Trophoblast cell (in vitro differentiated cells and primary cell): ENCODE results near the gene ZNF423.
A peak's percentile ranks its signal among the peaks of the same experiment; 100 is the strongest.

Source experiments
- DNase-seq, 2 donors: peaks; one replicate each; pipeline ENCODE4 v3.0.0-alpha.2; 2016
- H2AFZ ChIP-seq: 2 replicates; pipeline ENCODE4 v1.6.1; 2013; ENCODE audit warnings: low read length, moderate library complexity, mild to moderate bottlenecking; ENCODE audit not compliant: insufficient read depth, poor library complexity
- H2AK5ac ChIP-seq: 2 replicates; pipeline ENCODE4 v1.6.1; 2013; ENCODE audit warnings: mild to moderate bottlenecking, low read length
- H2BK120ac ChIP-seq: 2 replicates; pipeline ENCODE4 v1.6.1; 2013; ENCODE audit warnings: low read length, mild to moderate bottlenecking, moderate library complexity; ENCODE audit not compliant: insufficient read depth, poor library complexity
- H2BK12ac ChIP-seq: 2 replicates; pipeline ENCODE4 v1.6.1; 2013; ENCODE audit warnings: mild to moderate bottlenecking, low read length, moderate library complexity
- H2BK5ac ChIP-seq: 2 replicates; pipeline ENCODE4 v1.6.1; 2013; ENCODE audit warnings: low read length, low read depth, moderate library complexity, mild to moderate bottlenecking; ENCODE audit not compliant: poor library complexity
- H3K14ac ChIP-seq: 2 replicates; pipeline ENCODE4 v1.6.1; 2013; ENCODE audit warnings: mild to moderate bottlenecking, low read length
- H3K18ac ChIP-seq: 2 replicates; pipeline ENCODE4 v1.6.1; 2013; ENCODE audit warnings: mild to moderate bottlenecking, low read length
- H3K23ac ChIP-seq: 2 replicates; pipeline ENCODE4 v1.6.1; 2013; ENCODE audit warnings: low read length
- H3K27ac ChIP-seq: 2 replicates; pipeline ENCODE4 v1.5.1; 2013; ENCODE audit warnings: low read depth, mild to moderate bottlenecking, inconsistent platforms, low read length, moderate library complexity
- H3K27me3 ChIP-seq: 2 replicates; pipeline ENCODE4 v1.6.1; 2013; ENCODE audit warnings: inconsistent platforms, mild to moderate bottlenecking, low read length, moderate library complexity; ENCODE audit not compliant: insufficient read depth
- H3K36me3 ChIP-seq, 2 experiments: 1 replicate in 1 of 2; 2 replicates in 1 of 2; pipeline ENCODE4 v1.6.1; 2013; ENCODE audit warnings: low read length in 2 of 2, mild to moderate bottlenecking in 2 of 2, moderate library complexity in 1 of 2; ENCODE audit not compliant: insufficient read depth in 2 of 2, control insufficient read depth in 1 of 2
- H3K4ac ChIP-seq: 2 replicates; pipeline ENCODE4 v1.6.1; 2013; ENCODE audit warnings: low read depth, mild to moderate bottlenecking, low read length, moderate library complexity
- H3K4me1 ChIP-seq, 2 experiments: 1 replicate in 1 of 2; 2 replicates in 1 of 2; pipeline ENCODE4 v1.6.1; 2013; ENCODE audit warnings: low read length in 2 of 2, mild to moderate bottlenecking in 2 of 2, moderate library complexity in 1 of 2; ENCODE audit not compliant: insufficient read depth in 2 of 2, control insufficient read depth in 1 of 2
- H3K4me2 ChIP-seq: 2 replicates; pipeline ENCODE4 v1.6.1; 2013; ENCODE audit warnings: inconsistent platforms, mild to moderate bottlenecking, low read length, moderate library complexity
- H3K4me3 ChIP-seq: 2 replicates; pipeline ENCODE4 v1.5.1; 2013; ENCODE audit warnings: mild to moderate bottlenecking, low read depth, low read length, inconsistent platforms
- H3K79me1 ChIP-seq: one replicate; pipeline ENCODE4 v1.6.1; 2013; ENCODE audit warnings: low read length
- H3K79me2 ChIP-seq: 2 replicates; pipeline ENCODE4 v1.6.1; 2013; ENCODE audit warnings: low read length, mild to moderate bottlenecking; ENCODE audit not compliant: control insufficient read depth, insufficient read depth, poor library complexity
- H3K9ac ChIP-seq: 2 replicates; pipeline ENCODE4 v1.6.1; 2013; ENCODE audit warnings: mild to moderate bottlenecking, low read length
- H3K9me3 ChIP-seq: 2 replicates; pipeline ENCODE4 v1.6.1; 2013; ENCODE audit warnings: low read depth, mild to moderate bottlenecking, control low read depth, inconsistent platforms, low read length; ENCODE audit not compliant: insufficient read depth
- H4K12ac ChIP-seq: 2 replicates; pipeline ENCODE4 v1.6.1; 2013; ENCODE audit warnings: low read depth, mild to moderate bottlenecking, low read length, moderate library complexity
- H4K8ac ChIP-seq: 2 replicates; pipeline ENCODE4 v1.6.1; 2013; ENCODE audit warnings: low read depth, mild to moderate bottlenecking, low read length, moderate library complexity
- H4K91ac ChIP-seq: one replicate; pipeline ENCODE4 v1.6.1; 2013; ENCODE audit warnings: low read depth, mild to moderate bottlenecking, low read length, moderate library complexity
- WGBS: extraction: QIAGEN DNeasy Blood & Tissue Kit; methylation state at CpG from one replicate; pipeline ENCODE4 v1.1.7; 2013; ENCODE audit warnings: missing lambda C conversion rate; ENCODE audit not compliant: insufficient read length, insufficient coverage; ENCODE audit errors: extremely low coverage; 5-methylcytosine and 5-hydroxymethylcytosine counted together

The ZNF423 gene

GRCh38 chr16:49599281-49599680 lies 256.6 kb downstream of the ZNF423 start:
- H3K27ac ChIP-seq, result no peak overlapping the region
- H3K4me3 ChIP-seq, result no peak overlapping the region
- H2AK5ac ChIP-seq, result no peak overlapping the region
- H3K79me2 ChIP-seq, result no peaks in the 10 kb centered on the region
- no peaks in the 10 kb centered on the region for H3K27me3 ChIP-seq
- no peak overlapping the region for H2BK5ac ChIP-seq
- no peaks in the 10 kb centered on the region for H3K79me1 ChIP-seq
- H3K36me3 ChIP-seq, result no peaks in the 10 kb centered on the region
- H2BK12ac ChIP-seq, result no peak overlapping the region
- H3K4me2 ChIP-seq, result no peak overlapping the region
- DNase-seq, result no peak
- no peak overlapping the region for H2BK120ac ChIP-seq
- peaks cover 0 to 6% of the 10 kb centered on the region in 2 experiments for H3K4me1 ChIP-seq
- no peak overlapping the region for H3K14ac ChIP-seq
- H3K9ac ChIP-seq, result no peak overlapping the region
- no peak overlapping the region for H3K18ac ChIP-seq
- H4K91ac ChIP-seq, result no peak overlapping the region
- no peak overlapping the region for H3K4ac ChIP-seq
- WGBS, result no CpG with 5 or more reads among the region's 2 CpGs
- no peak overlapping the region for H4K12ac ChIP-seq
- H3K23ac ChIP-seq, result no peak overlapping the region
- no peak overlapping the region for H2AFZ ChIP-seq
- no peak overlapping the region for H4K8ac ChIP-seq
- H3K9me3 ChIP-seq, result peaks cover 2% of the 10 kb centered on the region

- DNase-seq, result no peak
- Histone ChIP-seq H3K9me3 (peaks cover 2% of the 10 kb centered on the region), H3K14ac (no peak overlapping the region), H3K79me1 (no peaks in the 10 kb centered on the region), H3K18ac (no peak overlapping the region), H3K4me2 (no peak overlapping the region), H2BK5ac (no peak overlapping the region), H2AK5ac (no peak overlapping the region), H3K27ac (no peak overlapping the region), H3K4me1 (peaks cover 0 to 6% of the 10 kb centered on the region in 2 experiments), H3K27me3 (no peaks in the 10 kb centered on the region), H3K36me3 (no peaks in the 10 kb centered on the region), H2AFZ (no peak overlapping the region), H3K79me2 (no peaks in the 10 kb centered on the region), H4K91ac (no peak overlapping the region), H4K8ac (no peak overlapping the region), H4K12ac (no peak overlapping the region), H3K23ac (no peak overlapping the region), H3K9ac (no peak overlapping the region), H2BK12ac (no peak overlapping the region), H3K4ac (no peak overlapping the region), H2BK120ac (no peak overlapping the region), H3K4me3 (no peak overlapping the region)
- whole genome bisulfite sequencing, result no CpG with 5 or more reads among the region's 8 CpGs
These were observed 257.3 kb downstream of the ZNF423 start for GRCh38 chr16:49598383-49599170.

DNA sequence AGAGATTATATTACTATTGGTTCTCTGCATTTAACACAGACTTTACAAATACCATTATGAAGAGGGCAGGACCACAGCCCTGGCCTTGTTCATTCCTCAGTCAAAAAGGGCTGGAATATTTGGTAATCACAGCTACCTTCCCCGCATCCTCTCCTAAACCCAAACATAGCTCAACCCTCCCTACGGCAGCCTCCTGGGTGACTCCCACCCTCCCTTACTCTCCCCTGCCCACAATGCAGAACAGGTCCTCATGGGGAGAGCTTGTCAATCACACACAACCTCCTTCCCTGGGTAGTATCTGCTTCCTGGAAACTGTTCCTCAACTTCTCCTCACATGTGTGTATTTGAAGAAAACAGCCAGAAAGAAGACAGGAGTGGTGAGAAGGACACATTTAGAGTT lies 258.1 kb downstream of the ZNF423 start:
- Histone ChIP-seq H4K91ac (no peak overlapping the region), H3K27ac (no peak overlapping the region)

DNA sequence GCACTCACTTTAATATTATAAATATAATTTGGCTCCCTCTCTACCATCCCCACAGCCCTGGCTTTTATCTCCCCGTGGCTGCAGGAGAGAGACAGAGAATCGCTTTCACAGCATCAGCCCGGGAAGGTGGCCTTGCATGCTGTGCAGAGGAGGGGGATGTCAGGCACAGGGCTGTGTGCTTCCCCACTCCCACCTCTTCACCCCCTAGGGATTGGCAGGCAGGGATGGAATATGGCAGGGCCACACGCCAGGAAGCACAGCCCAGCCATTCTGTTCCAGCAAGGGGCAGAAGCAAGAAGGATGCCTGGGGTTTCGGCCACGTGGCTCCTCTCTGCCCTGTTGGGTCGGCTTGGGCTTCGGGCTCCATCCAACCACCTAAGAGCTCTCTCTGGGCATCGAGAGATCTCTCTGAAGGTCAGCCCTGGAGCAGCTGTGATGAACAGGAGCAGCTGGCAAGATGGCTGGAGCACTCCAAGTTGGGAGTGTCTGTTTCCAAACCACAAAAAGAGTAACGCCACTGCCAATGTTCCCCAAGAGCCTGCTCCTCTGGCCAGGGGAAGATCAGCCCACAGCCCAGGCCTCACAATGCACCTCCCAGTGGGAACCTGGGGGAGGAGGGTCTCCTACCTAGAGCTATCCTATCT lies 259.1 kb downstream of the ZNF423 start:
- Histone ChIP-seq H3K79me1 (no peaks in the 10 kb centered on the region), H3K4me2 (no peak overlapping the region), H4K12ac (no peak overlapping the region), H3K4me3 (no peak overlapping the region), H3K4me1 (peaks cover 0 to 6% of the 10 kb centered on the region in 2 experiments), H2BK120ac (no peak overlapping the region), H3K36me3 (no peaks in the 10 kb centered on the region), H2AK5ac (no peak overlapping the region), H3K9ac (no peak overlapping the region), H3K23ac (no peak overlapping the region), H3K4ac (no peak overlapping the region), H3K9me3 (peaks cover 2% of the 10 kb centered on the region), H2BK5ac (no peak overlapping the region), H2AFZ (no peak overlapping the region), H3K14ac (no peak overlapping the region), H3K18ac (no peak overlapping the region), H3K27me3 (no peaks in the 10 kb centered on the region), H2BK12ac (no peak overlapping the region), H3K27ac (no peak overlapping the region), H3K79me2 (no peaks in the 10 kb centered on the region), H4K91ac (no peak overlapping the region), H4K8ac (peak overlapping the region; percentile 12)
- WGBS, result no CpG with 5 or more reads among the region's 10 CpGs
- no peak for DNase-seq

More for the DNA sequence above, 258.1 kb downstream of the ZNF423 start:
- H2BK12ac ChIP-seq, result no peak overlapping the region
- H3K9ac ChIP-seq, result no peak overlapping the region
- H3K14ac ChIP-seq, result no peak overlapping the region
- no peak overlapping the region for H4K8ac ChIP-seq
- H3K27me3 ChIP-seq, result no peaks in the 10 kb centered on the region
- H2BK120ac ChIP-seq, result no peak overlapping the region
- no peak overlapping the region for H3K4me3 ChIP-seq
- H3K79me2 ChIP-seq, result no peaks in the 10 kb centered on the region
- no peaks in the 10 kb centered on the region for H3K79me1 ChIP-seq
- no peak overlapping the region for H3K18ac ChIP-seq
- no peak overlapping the region for H2BK5ac ChIP-seq
- H2AK5ac ChIP-seq, result no peak overlapping the region
- H3K4me1 ChIP-seq, result peaks cover 0 to 6% of the 10 kb centered on the region in 2 experiments
- H3K36me3 ChIP-seq, result no peaks in the 10 kb centered on the region
- H2AFZ ChIP-seq, result no peak overlapping the region
- no peak overlapping the region for H3K4me2 ChIP-seq
- H3K23ac ChIP-seq, result no peak overlapping the region
- DNase-seq, result no peak
- H3K4ac ChIP-seq, result no peak overlapping the region
- no peak overlapping the region for H4K12ac ChIP-seq
- H3K9me3 ChIP-seq, result peaks cover 2% of the 10 kb centered on the region
- no CpG with 5 or more reads among the region's 2 CpGs for WGBS
